Activated T-helper 1 cell treated with anti-CD3 and anti-CD28 coated beads, Interleukin-12 subunit alpha, Interleukin-12 subunit beta, Interleukin-2, Interleukin-4 antibody, amounts not matched to agents 30 ng/mL and 10 ng/mL and 1 ng/mL, durations not matched to agents 14 hours and 24 hours and 36 hours (primary cell): ENCODE measurements around the gene ITK. TPM values are rescaled to one million over a fixed set of nuclear protein-coding genes. Genes with fewer than 3 reads are reported as not detected.

Experiments
- DNase-seq: peaks from one replicate; pipeline ENCODE4 v3.0.0; 2021; ENCODE audit warnings: low spot score
- H3K27ac Mint-ChIP-seq: one replicate; pipeline ENCODE4 v1.8.0; 2021; ENCODE audit warnings: mild to moderate bottlenecking, mixed read lengths
- H3K27me3 Mint-ChIP-seq: one replicate; pipeline ENCODE4 v1.8.0; 2022; ENCODE audit warnings: mild to moderate bottlenecking, moderate library complexity, mixed read lengths; ENCODE audit not compliant: insufficient read depth
- H3K36me3 Mint-ChIP-seq: one replicate; pipeline ENCODE4 v1.8.0; 2021; ENCODE audit warnings: low read depth, mixed read lengths
- H3K4me1 Mint-ChIP-seq: one replicate; pipeline ENCODE4 v1.8.0; 2021; ENCODE audit warnings: low read depth, mixed read lengths
- H3K4me3 Mint-ChIP-seq: one replicate; pipeline ENCODE4 v1.8.0; 2021; ENCODE audit warnings: mild to moderate bottlenecking, moderate library complexity, mixed read lengths
- H3K9me3 Mint-ChIP-seq: one replicate; pipeline ENCODE4 v1.8.0; 2021; ENCODE audit warnings: mixed read lengths
- intact Hi-C: fragments of 100-400 bp; cut with micrococcal nuclease; formaldehyde crosslinking; loops from one replicate; pipeline ENCODE4 v1.15.1; 2024
- total RNA-seq: library from RNA; stranded (reverse); gene quantifications from 2 replicates; pipeline ENCODE4 v1.2.3, GENCODE V29; 2022

The ITK gene
- total RNA-seq, 1 donor from 2014 or later, result 259 TPM

DNA sequence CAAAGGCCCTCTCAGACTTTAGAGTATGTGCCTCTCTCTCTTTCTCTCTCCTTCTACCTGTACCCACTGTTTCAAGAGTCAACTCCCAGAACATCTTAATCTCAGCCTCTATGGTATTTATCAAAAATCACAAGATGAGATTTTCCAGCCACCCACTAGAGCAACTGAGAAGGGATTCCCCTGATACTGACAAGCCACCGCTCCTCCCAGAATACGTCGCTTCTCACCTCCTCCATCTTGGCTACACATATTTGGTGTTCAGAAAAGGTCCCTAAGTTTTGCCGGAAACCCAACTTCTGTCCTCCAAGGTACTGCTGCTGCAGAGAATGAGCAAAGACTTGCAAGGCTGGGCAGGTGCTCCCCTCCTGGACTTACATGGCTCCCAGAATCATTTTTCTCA lies 20.6 kb upstream of the ITK start:
- Mint-ChIP-seq H3K36me3 (peaks cover 2% of the 10 kb centered on the region), H3K9me3 (no peaks in the 10 kb centered on the region), H3K27me3 (no peaks in the 10 kb centered on the region), H3K27ac (peak overlapping the region; percentile 88), H3K4me1 (peaks cover 60% of the 10 kb centered on the region), H3K4me3 (peak overlapping the region; percentile 49)
- no peak for DNase-seq
- intact Hi-C loops, result no loop called here

GRCh38 chr5:157161996-157162395 lies 18.6 kb upstream of the ITK start:
- H3K36me3 Mint-ChIP-seq, result peaks cover 2% of the 10 kb centered on the region
- no peaks in the 10 kb centered on the region for H3K27me3 Mint-ChIP-seq
- H3K4me1 Mint-ChIP-seq, result peaks cover 60% of the 10 kb centered on the region
- intact Hi-C loops, result no loop called here
- H3K27ac Mint-ChIP-seq, result no peak overlapping the region
- no peaks in the 10 kb centered on the region for H3K9me3 Mint-ChIP-seq
- no peak for DNase-seq
- no peak overlapping the region for H3K4me3 Mint-ChIP-seq

DNA sequence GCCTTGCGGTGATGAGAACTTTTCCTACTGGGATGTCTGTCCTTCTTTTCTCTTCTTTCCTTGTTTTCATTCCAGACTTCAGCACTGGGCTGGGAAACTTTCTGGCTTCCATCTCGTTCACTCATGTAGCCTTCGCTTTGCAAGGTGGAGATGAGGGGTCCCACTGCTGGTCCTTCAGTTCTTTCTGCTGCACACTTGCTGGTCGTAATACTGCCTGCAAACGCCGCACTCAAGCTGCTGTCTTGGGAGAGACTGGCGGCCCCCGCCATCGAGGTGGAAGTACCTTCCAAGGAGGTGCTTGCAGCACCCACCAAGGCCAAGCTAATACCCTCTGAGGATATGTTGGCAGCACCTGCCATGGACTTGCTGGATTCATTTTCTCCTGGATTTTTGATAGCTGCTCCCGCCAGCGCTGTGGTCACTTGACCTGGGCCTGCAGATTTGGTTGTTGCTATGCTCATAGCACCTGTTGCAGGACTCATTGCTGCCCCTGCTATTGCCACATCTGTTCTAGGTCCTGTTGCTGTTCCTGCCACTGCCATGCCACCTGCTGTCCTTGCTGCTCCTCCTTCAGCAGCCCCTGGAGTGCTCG lies 17.6 kb upstream of the ITK start:
- Mint-ChIP-seq H3K27ac (no peak overlapping the region), H3K4me3 (no peak overlapping the region), H3K9me3 (no peaks in the 10 kb centered on the region), H3K36me3 (peaks cover 2% of the 10 kb centered on the region), H3K27me3 (no peaks in the 10 kb centered on the region), H3K4me1 (peaks cover 65% of the 10 kb centered on the region)
- no peak for DNase-seq
- intact Hi-C loops, result no loop called here

DNA sequence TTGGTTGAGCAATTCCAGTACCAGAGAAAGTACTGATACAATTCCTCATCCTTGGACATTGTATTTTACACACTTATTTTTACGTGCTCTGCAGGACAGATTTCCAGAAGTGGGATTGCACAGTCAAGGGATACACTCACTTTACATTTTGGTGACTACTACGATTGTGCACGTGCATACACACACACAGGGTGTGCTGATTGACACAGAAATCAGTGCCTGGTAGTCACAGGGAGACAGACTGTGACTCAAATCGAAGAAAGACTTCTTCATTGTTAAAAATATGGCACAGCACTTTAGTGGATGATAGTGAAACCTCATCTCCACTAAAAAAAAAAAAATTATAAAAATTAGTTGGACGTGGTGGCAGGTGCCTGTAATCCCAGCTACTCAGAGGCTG lies 16.1 kb upstream of the ITK start:
- no peaks in the 10 kb centered on the region for H3K9me3 Mint-ChIP-seq
- intact Hi-C loops, result no loop called here
- H3K36me3 Mint-ChIP-seq, result no peaks in the 10 kb centered on the region
- no peak overlapping the region for H3K27ac Mint-ChIP-seq
- peaks cover 67% of the 10 kb centered on the region for H3K4me1 Mint-ChIP-seq
- H3K27me3 Mint-ChIP-seq, result no peaks in the 10 kb centered on the region
- DNase-seq, result no peak
- no peak overlapping the region for H3K4me3 Mint-ChIP-seq

DNA sequence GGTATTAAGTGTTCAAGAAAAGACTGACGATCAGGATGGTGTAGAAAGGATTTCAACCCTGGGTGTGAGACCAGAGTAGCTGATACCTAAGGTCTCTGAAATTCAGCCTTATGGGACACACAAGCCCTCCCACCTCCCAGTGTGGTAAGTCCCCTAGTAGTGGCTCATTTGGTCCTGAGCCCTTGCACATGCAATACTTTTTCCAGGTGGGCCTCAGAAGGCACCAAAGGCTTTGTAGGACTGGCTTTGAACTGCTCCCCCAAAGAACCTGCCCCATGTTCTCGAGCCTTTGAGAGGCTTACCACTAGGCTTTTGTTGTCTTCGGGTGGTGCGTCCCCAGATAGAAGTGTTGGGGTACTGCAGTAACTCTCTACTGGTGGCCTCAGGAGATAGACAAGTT lies 15.4 kb upstream of the ITK start:
- H3K4me1 Mint-ChIP-seq, result peaks cover 66% of the 10 kb centered on the region
- no peaks in the 10 kb centered on the region for H3K27me3 Mint-ChIP-seq
- intact Hi-C loops, result no loop called here
- H3K36me3 Mint-ChIP-seq, result no peaks in the 10 kb centered on the region
- no peak overlapping the region for H3K4me3 Mint-ChIP-seq
- H3K9me3 Mint-ChIP-seq, result peaks cover under 1% of the 10 kb centered on the region
- no peak for DNase-seq
- H3K27ac Mint-ChIP-seq, result no peak overlapping the region

GRCh38 chr5:157165668-157166067 lies 15.0 kb upstream of the ITK start:
- H3K4me1 Mint-ChIP-seq, result peaks cover 69% of the 10 kb centered on the region
- intact Hi-C loops, result loop anchor here (2.0 kb wide), 1 partner anchor 15 kb away; the partner anchor contains the start of gene ITK
- no peak overlapping the region for H3K4me3 Mint-ChIP-seq
- H3K27ac Mint-ChIP-seq, result no peak overlapping the region
- peaks cover 5% of the 10 kb centered on the region for H3K9me3 Mint-ChIP-seq
- no peaks in the 10 kb centered on the region for H3K27me3 Mint-ChIP-seq
- no peak for DNase-seq
- H3K36me3 Mint-ChIP-seq, result peaks cover under 1% of the 10 kb centered on the region

DNA sequence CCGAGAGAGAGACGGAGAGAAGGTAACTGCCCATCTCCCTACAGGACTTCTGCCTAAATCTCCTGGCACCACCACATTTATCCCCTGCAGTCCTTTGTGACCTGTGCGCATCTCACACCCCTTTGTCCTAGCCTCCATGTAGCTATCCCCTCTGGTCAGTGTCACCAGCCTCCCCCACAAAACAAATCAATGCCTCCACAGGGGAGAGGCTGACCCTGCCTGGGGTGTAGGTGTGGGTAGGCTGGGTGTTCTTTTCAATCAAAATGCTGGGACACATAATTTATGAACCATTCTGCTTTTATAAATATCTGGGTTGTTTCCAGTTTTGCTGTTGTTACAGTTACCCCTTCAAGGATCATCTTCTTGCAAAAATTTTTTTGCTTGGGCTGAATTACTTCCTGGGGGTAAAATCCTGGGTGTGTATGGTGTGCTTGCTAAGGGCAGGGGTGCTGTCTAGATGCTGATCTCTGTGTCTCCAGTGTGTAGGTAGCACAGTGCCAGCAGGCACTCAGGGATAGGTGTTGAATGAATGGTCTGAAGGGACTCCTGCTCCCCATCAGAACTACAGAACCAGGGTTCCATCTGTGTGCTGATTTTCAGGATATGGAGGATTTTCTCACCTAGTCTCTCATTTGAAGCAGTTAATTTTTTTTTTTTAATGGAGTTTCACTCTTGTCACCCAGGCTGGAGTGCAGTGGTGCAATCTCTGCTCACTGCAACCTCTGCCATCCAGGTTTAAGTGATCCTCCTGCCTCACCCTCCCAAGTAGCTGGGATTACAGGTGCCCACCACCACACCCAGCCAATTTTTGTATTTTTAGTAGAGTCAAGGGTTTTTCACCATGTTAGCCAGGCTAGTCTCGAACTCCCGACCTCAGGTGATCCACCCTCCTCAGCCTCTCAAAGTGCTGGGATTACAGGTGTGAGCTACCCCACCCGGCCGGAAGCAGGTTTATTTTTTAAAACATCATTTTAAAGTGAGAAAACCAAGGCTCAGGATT lies 14.1 kb upstream of the ITK start, which contains the start of gene GARIN3:
GARIN3 (minus strand) TSS at position 51 of the 1,000 bp plus-strand sequence. CDS start 96 bp downstream, outside the sequence.
- Mint-ChIP-seq H3K36me3 (peaks cover 5% of the 10 kb centered on the region), H3K4me3 (peak within 1 kb of the TSS; percentile 47), H3K27me3 (no peaks in the 10 kb centered on the region), H3K9me3 (peaks cover 10% of the 10 kb centered on the region), H3K27ac (peak within 1 kb of the TSS; percentile 85), H3K4me1 (peaks cover 69% of the 10 kb centered on the region)
- intact Hi-C loops, result loop anchor here (1.0 to 2.0 kb wide), 2 partner anchors 7 to 14 kb away; partner anchors contain the start of gene ITK
- no peak for DNase-seq

GRCh38 chr5:157167214-157167621 lies 13.4 kb upstream of the ITK start:
- intact Hi-C loops, result loop anchor here (1.0 to 2.0 kb wide), 2 partner anchors 8 to 14 kb away; partner anchors contain the start of gene ITK
- no peak for DNase-seq
- Mint-ChIP-seq H3K36me3 (peaks cover 5% of the 10 kb centered on the region), H3K4me3 (peak overlapping the region; percentile 47), H3K27me3 (no peaks in the 10 kb centered on the region), H3K9me3 (peaks cover 10% of the 10 kb centered on the region), H3K4me1 (peaks cover 72% of the 10 kb centered on the region), H3K27ac (peak overlapping the region; percentile 85)

DNA sequence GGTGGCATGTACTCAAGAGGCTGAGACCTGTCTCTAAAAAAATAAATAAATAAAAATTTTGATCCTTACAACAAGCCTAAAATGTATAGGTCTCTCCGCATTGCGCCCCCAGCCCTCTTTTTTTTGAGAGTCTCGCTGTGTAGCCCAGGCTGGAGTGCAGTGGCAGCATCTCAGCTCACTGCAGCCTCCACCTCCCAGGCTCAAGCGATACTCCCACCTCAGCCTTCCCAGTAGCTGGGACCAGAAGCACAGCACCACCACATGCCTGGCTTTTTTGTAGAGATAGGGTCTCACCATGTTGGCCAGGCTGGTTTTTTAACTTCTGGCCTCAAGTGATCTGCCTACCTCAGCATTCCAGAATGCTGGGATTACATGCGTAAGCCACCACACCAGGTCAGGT lies 12.4 kb upstream of the ITK start:
- H3K27ac Mint-ChIP-seq, result peak overlapping the region; percentile 50
- intact Hi-C loops, result no loop called here
- peaks cover 82% of the 10 kb centered on the region for H3K4me1 Mint-ChIP-seq
- peaks cover 10% of the 10 kb centered on the region for H3K9me3 Mint-ChIP-seq
- H3K36me3 Mint-ChIP-seq, result peaks cover 5% of the 10 kb centered on the region
- H3K27me3 Mint-ChIP-seq, result no peaks in the 10 kb centered on the region
- no peak overlapping the region for H3K4me3 Mint-ChIP-seq
- DNase-seq, result no peak

DNA sequence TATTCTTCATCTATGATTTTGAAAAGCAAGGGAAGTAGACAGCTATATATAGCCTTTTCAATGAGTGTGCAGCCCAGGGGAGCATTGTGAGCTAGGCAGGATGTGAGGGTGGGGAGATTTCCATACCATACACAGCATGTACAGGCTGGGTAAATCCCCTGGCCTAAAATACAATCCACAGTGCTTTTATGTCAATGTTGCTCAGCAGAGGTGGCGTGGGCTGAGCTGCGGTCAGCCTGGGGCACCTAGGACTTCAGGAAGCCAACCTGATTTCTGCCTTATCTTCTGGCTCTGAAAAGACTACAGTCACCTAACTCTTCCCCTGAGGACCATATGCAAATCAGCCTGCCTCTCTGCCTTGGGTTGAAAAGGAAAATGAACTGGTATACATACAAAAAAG lies 8.2 kb upstream of the ITK start:
- intact Hi-C loops, result loop anchor here (1.0 to 10.0 kb wide), 11 partner anchors 8 to 770 kb away; partner anchors contain the start of genes HAVCR2, ITK and NIPAL4
- H3K9me3 Mint-ChIP-seq, result peaks cover 21% of the 10 kb centered on the region
- peak; percentile 84 for DNase-seq
- peaks cover 8% of the 10 kb centered on the region for H3K36me3 Mint-ChIP-seq
- H3K4me1 Mint-ChIP-seq, result peaks cover 78% of the 10 kb centered on the region
- H3K27ac Mint-ChIP-seq, result peak overlapping the region; percentile 91
- H3K4me3 Mint-ChIP-seq, result peak overlapping the region; percentile 68
- H3K27me3 Mint-ChIP-seq, result no peaks in the 10 kb centered on the region

- DNase-seq, result no peak
- intact Hi-C loops, result loop anchor here (10.0 kb wide), 1 partner anchor 290 kb away; the partner anchor contains the start of gene NIPAL4
- peaks cover 79% of the 10 kb centered on the region for H3K4me1 Mint-ChIP-seq
These were observed 5.5 kb upstream of the ITK start for GRCh38 chr5:157175071-157175612.

DNA sequence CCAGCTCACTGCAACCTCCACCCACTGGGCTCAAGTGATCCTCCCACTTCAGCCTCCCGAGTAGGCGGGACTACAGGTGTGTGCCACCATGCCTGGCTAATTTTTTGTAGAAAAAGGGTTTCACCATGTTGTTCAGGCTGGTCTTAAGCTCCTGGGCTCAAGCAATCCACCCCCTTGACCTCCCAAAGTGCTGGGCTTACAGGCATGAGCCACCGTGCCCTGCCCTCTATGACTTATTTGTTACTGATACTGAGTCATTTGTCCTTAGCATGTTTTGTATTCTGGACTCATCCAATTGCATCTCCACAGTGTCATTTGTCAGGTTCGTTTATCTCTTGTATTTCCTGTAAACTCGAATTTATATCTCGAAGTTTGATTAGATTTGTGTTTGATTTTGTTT lies 2.7 kb upstream of the ITK start:
- peak overlapping the region; percentile 90 for H3K27ac Mint-ChIP-seq
- peaks cover 28% of the 10 kb centered on the region for H3K36me3 Mint-ChIP-seq
- peaks cover 21% of the 10 kb centered on the region for H3K9me3 Mint-ChIP-seq
- peaks cover 56% of the 10 kb centered on the region for H3K4me1 Mint-ChIP-seq
- DNase-seq, result no peak
- intact Hi-C loops, result loop anchor here (10.0 kb wide), 1 partner anchor 287 kb away; the partner anchor contains the start of gene NIPAL4
- H3K27me3 Mint-ChIP-seq, result no peaks in the 10 kb centered on the region
- peak overlapping the region; percentile 71 for H3K4me3 Mint-ChIP-seq

More at GRCh38 chr5:157175071-157175612, 5.5 kb upstream of the ITK start:
- peak overlapping the region; percentile 34 for H3K4me3 Mint-ChIP-seq
- peaks cover 31% of the 10 kb centered on the region for H3K9me3 Mint-ChIP-seq
- H3K36me3 Mint-ChIP-seq, result peaks cover 13% of the 10 kb centered on the region
- H3K27ac Mint-ChIP-seq, result peak overlapping the region; percentile 82
- no peaks in the 10 kb centered on the region for H3K27me3 Mint-ChIP-seq
